Measurements from ENCODE around the gene B3GNT9.
A peak's percentile ranks its signal among the peaks of the same experiment; 100 is the strongest.
"Not testable (repeated sequence)": the region's sequence is repeated elsewhere in the genome, so short reads cannot be mapped to it uniquely, and the experiment has no call there.

Gene B3GNT9

DNA sequence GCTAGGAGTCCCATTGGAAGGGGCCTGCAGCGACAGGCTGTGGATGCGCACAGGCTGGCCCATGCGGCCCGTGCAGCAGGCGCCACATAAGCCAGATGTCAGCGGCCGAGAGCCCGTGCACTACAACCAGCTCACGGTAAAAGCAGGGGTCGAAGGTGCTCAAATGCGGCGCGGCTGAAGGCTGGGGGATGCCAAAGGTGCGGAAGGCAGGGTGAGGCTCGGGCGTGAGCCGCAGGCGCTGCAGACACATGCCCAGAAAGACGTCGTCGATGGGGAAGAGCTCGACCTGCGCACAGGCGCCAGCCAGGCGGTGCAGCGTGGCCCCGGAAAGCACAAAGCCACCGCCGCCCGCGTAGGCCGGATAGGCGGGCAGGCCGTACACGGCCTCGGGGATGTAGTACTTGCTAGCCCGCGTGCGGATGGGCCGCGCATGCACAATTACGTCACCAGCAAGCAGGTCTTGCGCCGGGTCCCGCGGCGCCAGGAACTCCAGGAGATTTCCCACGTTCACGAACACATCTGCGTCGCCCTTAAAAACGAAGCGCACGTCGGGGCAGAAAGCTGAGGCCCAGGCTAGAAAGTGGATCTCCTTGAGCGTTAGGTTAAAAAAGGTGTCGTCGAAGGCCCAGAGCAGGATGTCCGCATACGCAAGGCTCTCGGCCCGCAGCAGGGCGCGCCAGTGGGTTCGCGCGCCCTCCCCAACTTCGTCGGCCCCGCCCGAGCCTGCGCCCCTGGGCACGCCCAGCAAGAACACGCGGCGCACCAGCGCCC lies 1.3 kb downstream of the B3GNT9 start:
- no peak for DNase-seq

DNA sequence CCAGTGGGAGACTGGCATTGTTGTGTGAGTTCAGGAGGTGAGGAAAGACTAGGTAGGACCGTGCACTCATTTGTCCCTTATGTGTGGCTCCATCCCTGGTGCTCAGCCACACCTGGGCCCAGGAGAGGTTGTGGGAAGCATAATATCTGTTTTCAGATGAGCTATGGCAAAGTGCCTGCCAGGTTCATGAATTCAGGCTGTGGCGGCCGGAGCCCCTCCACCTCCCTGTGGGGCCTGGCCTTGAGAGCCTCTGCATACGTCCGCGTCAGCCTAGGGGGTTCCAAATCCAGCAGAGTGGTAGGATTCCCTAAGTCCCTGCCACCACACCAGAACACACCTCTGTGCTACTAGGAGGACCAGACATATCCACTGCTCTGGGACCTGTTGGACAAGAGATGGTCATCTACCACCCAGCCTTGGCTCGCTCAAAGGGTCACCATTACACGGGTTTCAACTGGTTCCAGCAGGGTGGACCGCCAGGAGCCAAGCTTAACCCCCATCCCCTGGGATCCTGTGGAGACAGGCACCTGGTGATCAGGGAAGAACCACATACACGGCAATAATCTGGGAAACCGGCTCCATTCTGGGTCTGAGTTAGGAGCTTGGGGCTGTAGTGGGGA lies 2.0 kb downstream of the B3GNT9 start:
- no peak for DNase-seq

DNA sequence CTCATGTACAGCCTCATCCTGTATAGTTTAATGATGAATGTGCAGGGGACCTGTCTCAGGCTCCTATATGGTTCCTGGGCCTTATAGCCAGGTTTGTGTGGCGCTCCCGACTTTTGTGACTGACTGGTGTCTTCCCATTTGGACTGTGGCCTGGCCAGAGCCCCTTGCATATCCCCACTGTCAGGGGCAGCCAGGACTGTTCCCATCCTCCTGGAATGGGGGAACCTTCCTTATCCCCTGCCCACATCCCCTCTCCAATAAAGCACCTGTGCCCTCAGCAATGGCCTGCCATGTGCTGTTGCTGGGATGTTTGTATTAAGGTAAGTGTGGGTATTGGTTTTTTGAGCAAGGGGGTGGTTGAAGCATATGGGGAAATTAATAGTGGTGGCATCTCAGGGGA lies 2.6 kb downstream of the B3GNT9 start:
- no peak for DNase-seq

DNA sequence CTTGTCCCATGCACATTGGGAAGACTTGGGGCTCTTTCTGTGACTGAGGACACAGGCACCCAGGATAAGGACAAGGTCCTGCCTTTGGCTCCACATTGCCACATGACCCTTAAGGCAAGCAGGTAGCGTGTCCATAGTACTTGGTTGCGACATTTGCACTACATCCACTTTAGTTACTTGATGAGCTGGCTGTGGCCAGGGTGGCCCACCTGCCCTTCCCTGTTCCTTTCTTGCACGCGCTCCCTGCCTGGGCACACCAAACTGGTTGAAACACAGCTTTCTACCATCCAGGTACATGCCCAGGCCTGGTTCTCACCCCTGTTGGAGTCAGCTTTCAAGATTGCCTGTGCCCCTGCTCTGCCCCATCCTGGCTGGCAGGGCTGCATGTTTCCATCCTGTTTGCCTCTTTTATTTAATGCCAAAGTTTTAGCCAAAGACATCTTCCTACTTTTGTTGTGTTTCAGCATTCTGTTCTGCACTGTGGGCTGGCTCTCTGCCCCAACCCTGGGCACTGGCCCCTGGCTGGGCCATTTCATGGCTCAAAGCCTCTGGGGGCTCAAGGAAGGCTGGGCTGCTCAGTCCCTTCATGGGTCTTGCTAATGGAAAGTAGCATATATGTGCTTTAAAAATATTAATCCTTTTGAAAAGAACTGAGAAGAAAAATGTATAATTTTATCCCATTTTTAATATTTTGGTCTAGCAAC lies 3.2 kb downstream of the B3GNT9 start:
- DNase-seq, result no peak

DNA sequence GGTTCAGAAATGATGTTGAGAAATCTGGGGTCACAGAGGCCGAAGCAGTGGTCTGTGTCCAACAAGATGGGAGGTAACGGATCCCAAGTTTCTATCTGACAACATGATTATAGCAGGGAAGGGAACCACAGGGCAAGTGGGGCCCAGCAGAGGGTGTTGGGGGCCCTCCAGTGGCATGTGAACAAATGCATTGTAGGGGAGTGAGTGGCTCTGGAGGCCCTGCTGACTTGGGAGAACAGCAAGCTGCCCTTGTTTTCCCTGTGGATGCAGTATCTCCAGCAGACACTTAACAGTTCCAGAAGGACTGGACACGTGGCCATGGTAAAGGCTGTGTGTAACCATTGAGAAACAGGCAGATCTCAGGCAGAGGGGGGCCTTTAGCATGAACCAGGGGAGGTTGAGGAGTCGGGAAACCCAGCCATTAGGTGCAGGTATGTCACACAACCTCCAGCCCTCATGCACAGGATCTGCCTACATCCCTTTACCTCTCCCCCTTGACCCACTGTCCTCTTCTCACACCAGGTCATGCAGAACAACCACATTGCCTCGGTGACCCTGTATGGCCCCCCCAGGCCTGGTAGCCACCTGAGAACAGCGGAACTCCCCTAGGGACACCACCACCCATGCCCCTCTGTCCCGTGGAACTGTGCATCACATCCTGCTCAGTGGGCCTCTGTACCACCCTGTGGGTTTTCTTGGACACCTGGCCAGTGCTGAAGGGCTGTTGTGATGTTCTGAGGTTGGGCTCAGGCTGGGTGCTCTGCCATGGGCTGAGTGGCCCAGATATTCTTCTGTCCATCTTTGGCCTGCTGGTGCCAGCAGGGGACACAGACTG lies 4.1 kb downstream of the B3GNT9 start:
- no peak for DNase-seq

DNA sequence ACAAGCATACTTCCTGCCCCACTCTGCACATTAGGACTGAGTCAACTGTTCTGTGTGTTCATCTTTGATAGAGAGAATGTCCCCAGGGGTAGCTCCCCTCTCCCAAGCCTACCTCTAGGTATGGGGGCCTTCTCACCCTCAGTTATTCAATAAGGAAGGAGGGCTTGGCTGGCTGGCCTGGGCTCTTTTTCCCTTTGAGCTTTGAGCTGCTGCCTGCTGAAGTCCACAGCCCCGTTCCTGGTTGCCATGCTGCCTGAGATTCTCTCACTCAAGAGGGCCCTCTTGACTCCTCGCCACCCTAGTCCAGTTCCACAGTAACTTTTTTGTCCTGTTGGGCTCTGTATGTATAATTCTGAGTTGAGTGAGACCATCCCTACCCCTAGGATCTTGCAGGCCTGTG lies 5.1 kb downstream of the B3GNT9 start:
- DNase-seq, result no peak

DNA sequence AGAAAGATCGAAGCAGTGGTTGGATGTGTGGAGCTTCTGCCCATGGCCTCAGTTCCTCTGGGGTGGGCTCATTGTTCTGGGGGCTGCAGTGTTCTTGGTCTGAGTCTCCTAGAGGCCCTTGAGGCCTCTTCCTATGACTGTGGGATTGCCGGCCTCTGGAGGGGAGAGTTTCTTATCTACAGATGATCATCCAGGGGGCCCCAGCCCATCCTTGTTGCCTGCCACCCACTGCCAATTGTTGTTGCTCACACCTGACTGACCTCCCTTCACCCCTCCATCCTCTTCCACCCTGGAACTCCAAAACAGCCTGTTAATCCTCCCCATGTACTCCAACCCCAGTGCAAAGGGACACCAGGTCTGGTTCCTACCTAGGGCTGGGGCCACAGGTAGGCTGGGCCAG lies 5.9 kb downstream of the B3GNT9 start:
- DNase-seq, result no peak

DNA sequence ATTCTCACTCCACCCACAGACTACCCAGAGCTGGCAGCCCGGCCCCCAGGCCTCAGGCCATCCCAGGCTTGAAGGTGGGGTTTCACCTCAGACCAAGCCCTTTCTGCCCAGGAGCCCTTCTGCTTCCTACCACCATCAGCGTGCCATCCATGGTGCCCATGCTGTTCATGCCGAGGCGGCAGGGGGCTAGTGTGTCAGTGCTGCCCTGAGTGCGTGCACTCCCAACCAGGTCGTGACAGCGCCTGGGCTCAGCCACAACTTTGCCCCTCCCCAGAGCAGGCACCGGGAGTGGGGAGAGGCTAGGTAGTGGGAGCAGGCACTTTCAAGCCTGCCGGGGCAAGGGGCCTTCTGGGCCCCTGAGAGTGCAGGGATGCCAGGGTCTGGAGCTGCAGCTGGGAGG lies 8.5 kb downstream of the B3GNT9 start:
- DNase-seq, result no peak

DNA sequence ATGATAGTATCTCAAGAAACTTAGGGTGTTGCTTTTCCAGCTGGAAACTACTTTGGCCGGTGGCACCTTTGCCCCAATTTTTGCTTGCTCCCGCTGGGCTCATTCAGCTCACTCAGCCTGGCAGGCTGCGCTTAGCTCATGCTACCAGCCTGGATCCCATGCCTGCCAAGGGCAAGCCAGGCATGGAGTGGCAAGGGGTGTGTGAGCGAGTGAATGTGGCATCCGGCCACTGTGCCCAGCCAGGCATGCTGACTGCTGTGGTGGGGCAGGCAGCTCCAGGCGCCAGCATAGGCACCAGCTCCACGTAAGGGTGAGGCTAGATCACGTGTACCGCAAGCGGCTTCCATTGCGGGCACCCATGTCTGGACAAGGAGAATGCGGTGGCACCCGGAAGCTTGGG lies 9.4 kb downstream of the B3GNT9 start:
- no peak for DNase-seq

DNA sequence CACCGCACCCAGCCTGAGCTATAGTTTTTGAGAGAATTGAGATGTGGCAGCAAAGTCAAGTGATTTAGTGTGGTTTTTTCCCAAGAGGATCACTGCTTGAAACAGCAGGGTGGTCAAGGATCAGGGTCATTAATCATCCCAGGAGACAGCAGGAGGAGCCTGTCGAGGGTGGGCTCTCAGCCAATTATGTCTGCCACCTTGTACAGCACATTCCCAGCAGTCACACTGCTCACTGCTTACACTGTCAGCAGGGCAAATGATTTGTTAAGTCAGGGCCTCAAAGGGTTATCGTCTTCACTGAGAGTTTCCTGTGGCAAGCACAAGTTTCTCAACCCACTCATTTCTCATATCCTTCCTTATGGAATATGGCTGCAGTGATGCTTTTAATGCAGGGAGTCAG lies 13.2 kb downstream of the B3GNT9 start:
- no peak for DNase-seq

DNA sequence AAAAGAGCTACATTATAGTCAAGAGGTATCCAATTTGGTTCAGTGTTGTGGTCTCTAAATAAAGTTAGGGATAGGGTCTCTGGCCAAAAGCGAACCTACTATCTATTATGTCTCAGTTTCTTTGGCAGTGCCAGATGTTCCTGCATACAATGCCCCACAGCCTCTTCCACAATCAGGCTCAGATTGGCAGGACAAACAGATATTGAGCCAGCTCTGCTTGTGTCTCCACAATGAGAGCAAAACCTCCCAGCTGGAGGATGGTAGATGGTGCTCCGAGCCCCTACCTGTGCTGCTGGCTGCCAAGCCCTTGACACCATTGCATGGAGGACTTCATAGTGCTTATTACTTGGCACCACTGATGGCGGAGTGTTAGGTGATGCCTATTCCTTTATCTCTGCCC lies 21.4 kb downstream of the B3GNT9 start:
- DNase-seq, result no peak

DNA sequence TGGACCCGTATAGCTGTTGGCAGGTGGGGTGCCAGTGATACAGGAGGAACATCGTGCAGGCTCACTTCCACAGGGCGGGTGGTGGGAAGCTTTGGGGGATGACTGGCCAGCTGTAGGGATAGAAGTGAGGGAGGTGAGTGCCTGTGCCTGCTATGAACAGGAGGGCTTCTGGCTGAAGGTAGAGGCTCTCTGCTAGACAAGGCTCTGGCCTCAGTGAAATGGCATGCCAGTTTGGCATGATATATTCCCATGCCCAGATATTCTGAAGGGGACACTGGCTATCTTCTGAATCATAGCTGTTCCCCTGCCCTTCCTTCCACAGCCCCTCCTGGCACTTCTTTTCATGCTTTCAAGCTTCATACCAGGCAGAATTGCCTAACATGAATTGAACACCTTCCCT lies 21.9 kb downstream of the B3GNT9 start:
- no peak for DNase-seq

DNA sequence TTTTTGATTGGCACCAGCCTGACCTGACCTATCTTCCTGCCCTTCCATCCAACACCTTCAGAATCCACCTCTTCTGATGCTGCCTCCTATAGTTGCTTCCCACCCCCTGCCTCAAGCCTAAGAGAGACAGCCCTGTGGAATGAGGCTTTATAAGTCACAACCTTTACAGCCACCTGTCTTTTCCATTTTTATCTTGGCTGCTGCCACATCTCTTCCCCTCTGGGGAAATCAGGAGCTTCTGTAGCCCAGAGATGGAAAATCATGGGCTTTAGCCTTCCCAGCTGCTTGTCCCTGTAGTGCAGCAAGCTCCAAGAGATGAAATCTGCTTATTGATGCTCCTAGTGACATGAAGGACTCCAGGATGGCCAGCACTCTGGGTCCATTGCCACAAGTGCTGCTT lies 22.4 kb downstream of the B3GNT9 start:
- DNase-seq, result no peak

DNA sequence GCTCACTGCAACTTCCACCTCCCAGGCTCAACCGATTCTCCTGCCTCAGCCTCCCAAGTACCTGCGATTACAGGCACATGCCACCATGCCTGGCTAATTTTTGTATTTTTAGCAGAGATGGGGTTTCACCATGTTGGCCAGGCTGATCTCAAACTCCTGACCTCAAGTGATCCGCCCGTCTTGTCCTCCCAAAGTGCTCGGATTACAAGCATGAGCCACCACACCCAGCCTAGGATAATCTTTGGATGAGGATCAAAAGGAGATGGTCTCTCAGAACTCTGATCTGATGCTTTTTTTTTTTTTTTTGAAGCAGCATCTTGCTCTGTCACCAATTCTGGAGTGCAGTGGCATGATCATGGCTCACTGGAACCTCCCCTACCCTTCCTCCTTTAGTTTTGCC lies 28.0 kb downstream of the B3GNT9 start:
- not testable (repeated sequence) for DNase-seq

DNA sequence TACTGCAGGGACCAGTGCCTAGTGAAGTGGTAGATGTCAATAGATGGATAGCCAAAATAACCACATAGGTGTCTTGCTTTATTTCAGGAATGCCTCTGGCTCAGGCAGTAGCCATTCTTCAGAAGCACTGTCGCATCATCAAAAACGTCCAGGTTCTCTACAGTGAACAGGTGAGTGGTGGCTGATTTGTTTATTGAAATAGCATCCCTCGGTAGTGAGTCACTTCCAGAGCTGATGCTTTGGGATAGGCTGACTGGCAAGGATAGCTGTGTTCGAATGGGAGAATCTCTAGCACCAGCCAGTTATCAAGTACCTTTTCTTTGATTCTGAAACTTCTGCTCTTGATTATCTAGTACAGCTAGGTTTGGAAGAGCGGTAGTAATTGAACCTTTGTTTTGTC lies 30.8 kb downstream of the B3GNT9 start:
- DNase-seq, result no peak

DNA sequence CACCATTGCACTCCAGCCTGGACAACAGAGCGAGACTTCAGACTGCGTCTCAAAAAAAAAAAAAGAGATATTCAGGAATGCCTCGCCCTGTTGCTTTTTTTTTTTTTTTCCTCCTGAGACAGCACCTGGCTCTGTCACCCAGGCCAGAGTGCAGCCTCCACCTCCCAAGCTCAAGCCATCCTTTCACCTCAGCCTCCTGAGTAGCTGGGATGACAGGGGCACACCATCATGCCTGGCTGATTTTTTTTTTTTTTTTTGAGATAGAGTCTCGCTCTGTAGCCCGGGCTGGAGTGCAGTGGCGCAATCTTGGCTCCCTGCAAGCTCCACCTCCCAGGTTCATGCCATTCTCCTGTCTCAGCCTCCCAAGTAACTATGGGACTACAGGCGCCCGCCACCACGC lies 33.1 kb downstream of the B3GNT9 start:
- no peak for DNase-seq

DNA sequence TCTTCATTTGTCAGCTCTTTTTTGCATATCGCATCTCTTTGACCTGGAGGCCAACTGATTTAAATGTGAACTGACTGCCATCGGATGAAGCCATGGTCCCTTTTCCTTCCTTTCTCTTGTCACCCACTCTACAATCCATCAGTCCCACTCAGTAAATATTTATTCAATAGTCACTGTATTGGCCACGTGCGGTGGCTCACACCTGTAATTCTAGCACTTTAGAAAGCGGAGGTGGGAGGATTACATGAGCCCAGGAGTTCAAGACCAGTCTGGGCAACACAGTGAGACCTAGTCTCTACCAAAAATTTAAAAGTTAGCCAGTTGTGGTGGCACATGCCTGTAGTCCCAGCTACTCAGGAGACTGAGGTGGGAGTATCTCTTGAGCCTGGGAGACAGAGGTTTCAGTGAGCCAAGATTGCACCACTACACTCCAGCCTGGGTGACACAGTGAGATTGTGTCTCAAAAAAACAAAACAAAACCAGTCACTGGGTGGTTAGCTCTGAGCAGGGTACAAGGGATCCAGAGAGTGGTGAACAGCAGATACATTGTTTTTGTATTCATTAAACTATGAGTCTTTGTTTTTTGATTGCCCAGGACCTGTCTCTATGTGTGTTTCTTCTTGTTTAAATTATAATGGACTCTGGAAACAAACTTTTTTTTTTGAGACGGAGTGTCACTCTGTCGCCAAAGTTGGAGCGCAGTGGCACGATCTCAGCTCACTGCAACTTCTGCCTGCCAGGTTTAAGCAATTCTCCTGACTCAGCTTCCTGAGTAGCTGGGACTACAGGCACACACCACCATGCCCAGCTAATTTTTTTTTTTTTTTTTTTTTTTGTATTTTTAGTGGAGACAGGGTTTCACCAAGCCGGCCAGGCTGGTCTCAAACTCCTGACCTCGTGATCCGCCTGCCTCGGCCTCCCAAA lies 34.1 kb downstream of the B3GNT9 start:
- no peak for DNase-seq

DNA sequence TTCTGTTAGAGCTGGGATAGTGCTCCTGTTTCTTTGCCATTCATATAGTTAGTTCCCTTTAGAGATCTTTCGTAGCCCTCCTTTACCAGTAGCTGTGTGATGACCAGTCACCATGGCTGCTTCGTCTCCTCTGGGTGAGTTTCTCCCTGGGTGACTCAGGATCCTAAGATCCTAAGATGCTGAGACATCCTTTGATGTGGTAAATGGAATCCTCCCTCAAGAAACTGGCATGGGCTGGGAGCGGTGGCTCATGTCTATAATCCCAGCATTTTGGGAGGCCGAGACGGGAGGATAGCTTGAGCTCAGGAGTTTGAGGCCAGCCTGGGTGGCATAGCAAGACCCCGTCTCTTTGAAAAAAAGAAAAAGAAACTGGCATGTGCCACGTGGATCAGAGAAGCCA lies 35.2 kb downstream of the B3GNT9 start:
- DNase-seq, result peak; percentile 62 to 68

DNA sequence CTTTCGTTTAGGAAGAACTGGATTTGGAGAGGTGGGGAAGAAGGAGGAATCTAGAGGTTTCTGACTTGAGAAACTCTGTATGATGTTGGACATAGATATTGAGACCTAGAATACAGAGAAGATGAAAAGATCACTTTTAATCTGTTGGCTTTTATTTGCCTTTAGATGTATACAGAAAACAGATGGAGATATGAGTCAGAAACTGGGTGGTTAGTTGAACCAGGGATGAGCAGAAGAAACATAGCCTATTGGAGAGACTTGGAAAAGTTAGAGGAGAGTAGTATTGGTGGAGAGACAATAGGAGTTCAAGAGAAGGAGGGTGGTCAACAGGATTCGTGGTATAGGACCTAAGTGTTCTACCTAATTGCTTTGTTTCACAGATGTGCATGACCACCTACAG lies 36.0 kb downstream of the B3GNT9 start:
- no peak for DNase-seq

DNA sequence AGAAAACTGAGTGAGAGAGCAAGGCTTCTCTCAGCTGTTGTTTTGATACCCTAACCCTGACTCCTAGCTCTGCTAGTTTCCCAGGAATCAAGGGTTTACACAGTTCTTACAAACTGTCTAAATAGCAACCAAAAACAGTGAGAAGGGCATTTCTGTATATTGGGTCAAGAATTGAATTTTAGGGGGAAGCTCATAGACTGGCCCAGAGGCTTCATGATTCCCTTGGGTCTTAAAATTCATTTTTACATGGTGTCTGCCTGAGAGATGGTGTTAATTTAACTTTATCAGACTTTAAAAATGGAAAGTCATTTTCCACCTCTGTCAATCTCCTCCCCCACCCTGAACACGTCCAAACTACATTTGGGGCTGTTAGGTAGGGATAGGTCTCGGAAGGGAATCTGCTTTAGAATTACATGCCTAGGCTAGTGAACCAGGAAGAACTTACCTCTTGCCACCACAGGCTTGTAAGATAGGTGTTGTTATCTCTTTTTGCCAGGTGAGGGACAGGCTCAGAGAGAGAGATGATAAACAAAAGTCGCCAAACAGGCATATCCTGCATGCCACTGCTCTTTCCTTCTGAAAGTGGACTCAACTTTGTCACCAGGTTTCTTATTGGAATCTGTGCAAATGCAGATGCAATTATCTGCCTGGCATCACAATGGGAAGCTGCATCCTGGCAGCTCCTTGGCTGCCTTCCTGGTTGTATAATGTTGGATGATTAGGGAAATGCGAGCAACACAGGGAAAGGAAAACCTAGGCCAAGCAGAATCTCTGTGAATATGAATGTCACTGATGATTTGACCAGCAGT lies 38.0 kb downstream of the B3GNT9 start:
- DNase-seq, result no peak

DNA sequence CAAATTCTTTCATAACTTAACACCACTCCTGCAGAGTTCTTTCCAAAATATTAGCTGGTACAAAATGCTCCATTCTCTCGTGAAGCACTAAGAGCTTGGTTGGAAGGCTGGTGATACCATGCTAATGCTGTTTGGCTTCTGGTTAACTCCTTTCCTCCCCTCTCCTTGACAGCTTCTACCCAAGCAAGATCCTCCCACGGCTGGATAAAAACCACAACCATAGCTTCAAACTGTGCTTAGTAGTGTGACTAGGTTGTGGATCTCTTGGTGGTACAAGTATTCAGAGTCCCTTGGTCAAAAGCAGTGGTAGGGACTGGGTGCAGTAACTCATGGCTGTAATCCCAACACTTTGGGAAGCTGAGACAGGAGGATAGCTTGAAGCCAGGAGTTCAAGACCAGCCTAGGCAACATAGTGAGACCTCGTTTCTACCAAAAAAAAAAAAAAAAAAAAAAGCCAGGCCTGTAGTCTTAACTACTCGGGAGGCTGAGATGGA lies 38.8 kb downstream of the B3GNT9 start:
- no peak for DNase-seq
